GM10248 (cell line): ENCODE data around the gene SLC30A4.
"Not testable (repeated sequence)": the region's sequence is repeated elsewhere in the genome, so short reads cannot be mapped to it uniquely, and the experiment has no call there.

Experiments
- CTCF ChIA-PET: fragments of 300-600 bp; sonication (Branson Sonifier 250); formaldehyde crosslinking; extraction: SDS; loops from one replicate; lab custom pipeline; 2021; ENCODE audit warnings: antibody characterized with exemption; lab: Yijun Ruan, JAX
- POLR2A ChIA-PET: fragments of 350-650 bp; sonication (Branson Sonifier 250); formaldehyde crosslinking; extraction: SDS; loops from one replicate; lab custom pipeline; 2020; ENCODE audit warnings: antibody characterized with exemption; lab: Yijun Ruan, JAX
- DNase-seq: peaks from one replicate; pipeline ENCODE4 v3.0.0; 2012; ENCODE audit errors: extremely low spot score
- TF ChIP-seq, protein P1 (sequence below): IDR thresholded peaks from 2 replicates; pipeline ENCODE4 v1.5.1; 2012; ENCODE audit warnings: mild to moderate bottlenecking, low read depth; ENCODE audit errors: extremely low read depth, missing control alignments, control extremely low read depth

The SLC30A4 gene

DNA sequence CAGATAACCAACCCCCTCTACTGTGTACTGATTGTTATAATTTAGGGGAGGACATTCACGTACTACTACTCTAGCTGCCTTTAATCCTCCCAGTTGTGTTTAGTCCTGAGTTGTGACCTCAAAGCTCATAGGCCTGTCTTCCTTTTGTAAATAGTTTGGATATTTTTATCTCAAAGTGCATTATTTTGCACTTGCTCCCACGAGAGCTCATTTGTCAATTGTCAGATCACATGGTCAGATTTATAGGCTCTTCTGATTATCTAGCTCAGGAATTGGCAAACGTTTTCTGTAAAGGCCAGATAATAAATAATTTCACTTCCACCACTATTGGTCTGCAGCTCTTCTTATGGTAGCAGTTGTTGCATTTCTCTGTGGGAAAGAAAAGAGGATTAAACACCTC lies 14.4 kb upstream of the SLC30A4 start:
- ChIA-PET POLR2A (no interaction called here), CTCF (no interaction called here)
- TF ChIP-seq, protein P1, sequence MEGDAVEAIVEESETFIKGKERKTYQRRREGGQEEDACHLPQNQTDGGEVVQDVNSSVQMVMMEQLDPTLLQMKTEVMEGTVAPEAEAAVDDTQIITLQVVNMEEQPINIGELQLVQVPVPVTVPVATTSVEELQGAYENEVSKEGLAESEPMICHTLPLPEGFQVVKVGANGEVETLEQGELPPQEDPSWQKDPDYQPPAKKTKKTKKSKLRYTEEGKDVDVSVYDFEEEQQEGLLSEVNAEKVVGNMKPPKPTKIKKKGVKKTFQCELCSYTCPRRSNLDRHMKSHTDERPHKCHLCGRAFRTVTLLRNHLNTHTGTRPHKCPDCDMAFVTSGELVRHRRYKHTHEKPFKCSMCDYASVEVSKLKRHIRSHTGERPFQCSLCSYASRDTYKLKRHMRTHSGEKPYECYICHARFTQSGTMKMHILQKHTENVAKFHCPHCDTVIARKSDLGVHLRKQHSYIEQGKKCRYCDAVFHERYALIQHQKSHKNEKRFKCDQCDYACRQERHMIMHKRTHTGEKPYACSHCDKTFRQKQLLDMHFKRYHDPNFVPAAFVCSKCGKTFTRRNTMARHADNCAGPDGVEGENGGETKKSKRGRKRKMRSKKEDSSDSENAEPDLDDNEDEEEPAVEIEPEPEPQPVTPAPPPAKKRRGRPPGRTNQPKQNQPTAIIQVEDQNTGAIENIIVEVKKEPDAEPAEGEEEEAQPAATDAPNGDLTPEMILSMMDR: no peak
- DNase-seq: no peak

DNA sequence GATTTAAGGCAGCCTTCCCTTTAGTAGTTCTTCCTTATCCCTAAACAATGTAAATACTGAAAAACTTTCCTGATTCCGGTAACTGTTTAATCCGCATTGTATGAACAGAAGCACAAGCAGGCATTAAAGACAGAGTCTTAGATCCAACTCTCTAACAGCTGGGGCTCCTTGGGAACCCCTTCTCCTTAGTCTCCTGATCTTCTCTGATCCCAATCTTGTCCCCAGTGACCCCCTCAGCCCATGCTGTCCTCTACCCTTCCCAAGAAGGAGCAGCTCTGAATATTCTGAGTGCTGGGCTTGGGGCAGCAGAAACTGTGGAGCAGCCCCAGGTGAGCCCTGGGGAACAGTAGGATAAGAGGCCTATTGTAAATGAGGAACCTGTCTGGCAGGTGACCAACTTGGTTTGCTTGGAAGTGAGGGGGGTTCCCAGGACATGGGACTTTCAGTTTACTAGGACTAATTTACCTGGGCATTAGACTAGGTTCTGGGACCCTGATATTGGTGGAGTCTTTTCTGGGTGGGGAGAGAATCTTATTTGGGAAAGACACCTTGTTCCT lies 13.0 kb upstream of the SLC30A4 start:
- ChIA-PET POLR2A (no interaction called here), CTCF (interaction anchor here (1.0 to 1.1 kb wide), 2 partner anchors 51 to 78 kb away, joined by 3 read pairs; partner anchors contain the start of gene BLOC1S6)
- TF ChIP-seq, protein P1: no peak
- DNase-seq: no peak

DNA sequence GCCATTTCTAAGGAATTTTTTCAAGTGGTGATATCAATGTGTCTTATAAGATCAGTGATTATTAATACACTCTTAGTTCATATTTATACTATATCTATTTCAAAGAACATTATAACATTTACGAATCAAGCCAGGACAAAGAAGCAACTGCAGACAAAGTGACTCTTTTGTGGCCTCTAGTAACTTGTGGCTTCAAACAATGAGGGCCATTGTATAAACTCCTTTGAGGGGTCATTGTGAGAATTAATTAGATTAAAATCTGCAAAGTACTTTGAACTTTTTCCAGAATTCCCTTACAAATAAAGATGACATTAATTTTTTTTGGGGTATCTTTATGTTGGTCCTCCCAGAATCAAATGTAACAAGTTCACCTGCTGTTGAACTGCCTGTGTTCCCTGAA lies 12.3 kb upstream of the SLC30A4 start:
- TF ChIP-seq, protein P1: no peak
- ChIA-PET CTCF (interaction anchor here (1.0 to 1.1 kb wide), 2 partner anchors 52 to 79 kb away, joined by 3 read pairs; partner anchors contain the start of gene BLOC1S6), POLR2A (no interaction called here)
- DNase-seq: no peak

DNA sequence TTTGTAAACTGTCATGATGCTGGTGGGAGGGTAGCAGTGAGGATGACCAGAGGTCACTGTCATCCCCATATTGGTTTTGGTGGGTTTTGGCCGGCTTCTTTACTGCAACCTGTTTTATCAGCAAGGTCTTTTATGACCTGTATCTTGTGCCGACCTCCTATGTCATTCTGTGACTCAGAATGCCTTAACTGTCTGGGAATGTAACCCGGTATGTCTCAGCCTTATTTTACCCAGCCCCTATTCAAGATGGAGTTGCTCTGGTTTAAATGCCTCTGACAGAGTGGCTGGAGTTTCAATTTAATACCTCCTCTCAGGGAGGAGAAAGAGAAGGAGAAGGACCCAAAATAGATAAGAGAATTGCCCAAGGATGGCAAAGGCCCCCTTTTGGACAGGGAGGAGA lies 10.3 kb upstream of the SLC30A4 start:
- POLR2A ChIA-PET, DNase-seq: not testable (repeated sequence)
- CTCF ChIA-PET: interaction anchor here (1.5 kb wide), 1 partner anchor 20 kb away, joined by 4 read pairs; no protein-coding TSS in a partner anchor

DNA sequence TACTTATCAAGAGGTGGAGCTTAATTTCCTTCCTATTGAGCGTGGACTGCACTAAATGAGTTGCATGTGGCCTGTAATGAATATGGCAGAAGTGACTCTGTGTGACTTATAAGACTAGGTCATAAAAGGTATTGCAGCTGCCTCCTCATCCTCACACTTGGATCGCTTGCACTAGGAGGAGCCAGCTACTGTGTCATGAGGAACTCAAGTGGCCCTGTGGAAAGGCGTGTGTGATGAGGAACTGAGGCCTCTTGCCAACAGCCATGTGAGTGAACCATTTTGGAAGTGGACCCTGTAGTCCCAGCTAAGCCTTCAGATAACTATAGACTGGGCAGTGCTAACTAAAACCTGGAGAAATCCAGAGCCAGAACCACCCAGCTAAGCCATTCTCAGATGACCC lies 7.1 kb upstream of the SLC30A4 start:
- ChIA-PET CTCF (interaction anchor here (0.7 to 1.3 kb wide), 4 partner anchors 19 to 99 kb away, joined by 3 read pairs; no protein-coding TSS in a partner anchor), POLR2A (no interaction called here)
- TF ChIP-seq, protein P1: no peak
- DNase-seq: no peak

DNA sequence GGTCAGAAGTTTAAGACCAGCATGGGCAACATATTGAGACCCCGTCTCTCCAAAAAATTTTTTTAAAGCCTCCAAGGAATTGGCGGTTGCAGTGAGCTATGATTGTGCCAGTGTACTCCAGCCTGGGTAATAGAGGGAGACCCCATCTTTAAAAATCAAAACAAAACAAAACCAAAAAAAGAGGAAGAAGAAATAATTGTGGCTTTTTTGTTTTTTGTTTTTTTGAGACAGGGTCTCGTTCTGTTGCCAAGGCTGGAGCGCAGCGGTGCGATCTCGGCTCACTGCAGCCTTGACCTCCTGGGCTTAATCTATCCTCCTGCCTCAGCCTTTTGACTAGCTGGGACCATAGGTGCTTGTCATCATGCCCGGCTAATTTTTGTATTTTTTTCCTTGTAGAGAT lies 4.5 kb upstream of the SLC30A4 start:
- POLR2A ChIA-PET: no interaction called here
- no peak for DNase-seq
- CTCF ChIA-PET: interaction anchor here (1.1 kb wide), 1 partner anchor 86 kb away, joined by 5 read pairs; no protein-coding TSS in a partner anchor

DNA sequence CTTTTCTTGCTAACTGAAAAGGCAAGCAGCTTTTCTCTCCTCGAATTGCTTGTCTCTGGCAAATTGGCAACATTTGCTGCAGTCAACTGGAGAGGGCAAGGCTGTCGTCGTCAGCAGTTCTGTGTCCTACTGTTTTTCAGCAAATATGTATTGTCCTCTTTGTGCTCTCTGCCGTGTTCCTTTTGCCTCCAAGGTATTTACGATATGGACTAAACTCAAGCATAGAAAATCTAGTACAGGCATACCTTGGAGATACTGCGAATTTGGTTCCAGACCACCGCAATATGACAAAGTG lies 558 bp upstream of the SLC30A4 start:
- CTCF ChIA-PET: no interaction called here
- POLR2A ChIA-PET: no interaction called here
- TF ChIP-seq, protein P1: no peak

More for the DNA sequence above, 4.5 kb upstream of the SLC30A4 start:
- TF ChIP-seq, protein P1: no peak

More for the DNA sequence above, 558 bp upstream of the SLC30A4 start:
- no peak for DNase-seq
